ENCODE data around the gene GPR4. TPM values are rescaled to one million over a fixed set of nuclear protein-coding genes. Genes with fewer than 3 reads are reported as not detected.

GPR4 gene
- total RNA-seq, 4 donors from 2014 or later = 0.27 to 1.4 (median 0.43) TPM

DNA sequence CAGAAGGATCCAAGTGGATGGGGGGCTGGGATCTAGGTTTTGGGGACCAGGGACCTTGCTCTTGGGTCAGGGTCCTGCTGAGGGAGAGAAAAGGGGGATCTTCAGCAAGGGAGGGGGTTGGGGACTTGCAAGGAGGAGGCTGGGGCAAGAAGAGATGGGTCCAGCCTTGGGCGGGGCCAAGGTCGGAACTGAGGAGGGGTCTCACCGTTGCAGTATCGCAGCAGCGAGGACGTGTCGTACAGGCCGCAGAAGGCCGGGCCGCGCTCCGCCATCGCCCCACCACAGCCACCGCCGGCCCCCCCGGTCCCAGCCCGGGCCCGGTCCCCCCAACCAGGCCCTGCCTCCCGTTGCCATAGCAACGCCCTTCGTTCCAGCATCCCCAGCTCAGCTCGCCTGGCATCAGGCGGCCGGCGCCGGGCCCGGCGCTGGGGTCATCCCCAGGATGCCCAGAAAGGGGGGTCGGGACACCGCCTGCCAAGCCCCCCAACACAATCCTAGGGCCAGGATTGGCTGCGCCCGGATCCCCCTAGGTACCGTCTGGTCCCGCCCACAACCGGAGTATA is 43.1 kb upstream of the GPR4 start:
- intact Hi-C loops (cut with DNase I; ENCODE audit: low total_unique reads) = no loop called here
- H3K27ac ChIP-seq = no peak overlapping the region
- H3K4me3 ChIP-seq = peak overlapping the region in 3 of 4 donors; percentile 20 to 39 (median 24)

DNA sequence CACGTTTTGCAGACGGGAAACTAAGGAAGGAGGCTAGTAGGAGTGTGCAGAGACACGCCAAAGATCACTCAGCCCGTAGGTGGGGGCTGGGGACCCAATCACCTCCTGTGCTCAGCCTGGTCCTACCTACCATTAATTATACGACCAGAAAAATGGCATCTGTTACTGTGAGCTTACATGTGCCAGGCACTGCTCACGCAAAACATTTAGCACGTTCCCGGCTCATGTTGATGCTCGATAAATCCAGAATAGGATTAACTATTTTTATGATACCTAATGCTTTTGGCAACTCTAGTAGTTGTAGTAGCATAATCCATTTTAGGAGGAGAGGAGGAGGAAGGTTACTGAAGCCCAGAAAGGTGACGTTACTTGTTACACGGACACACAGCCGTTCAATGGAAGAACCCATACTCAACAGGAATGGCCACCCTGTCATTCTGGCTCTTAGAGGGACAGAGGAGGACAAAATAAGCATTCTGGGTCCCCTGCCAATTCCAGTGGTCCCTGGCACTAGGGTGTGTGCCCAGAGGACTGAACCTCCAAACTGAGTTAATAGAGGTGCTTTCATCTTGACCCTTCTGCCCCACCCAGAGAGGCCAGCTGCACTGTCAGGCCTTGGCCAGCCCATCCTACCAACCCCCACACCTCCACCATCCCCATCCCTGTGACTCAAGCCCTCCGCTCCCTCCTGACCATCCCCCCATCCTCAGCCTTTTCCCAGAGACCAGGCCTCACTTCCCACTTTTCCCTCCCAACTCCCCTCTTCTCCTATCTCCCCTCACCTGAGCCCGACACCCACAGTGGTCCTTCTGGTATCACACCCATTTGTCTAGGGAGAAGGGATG is 42.1 kb upstream of the GPR4 start:
- intact Hi-C loops (cut with DNase I; ENCODE audit: low total_unique reads) (loop anchor here (2.0 kb wide), 1 partner anchor 37 kb away; no protein-coding TSS in a partner anchor), in situ Hi-C loops (cut with MboI; ENCODE audit: low pct_ligation_motif_present in 1 of 4, low pct_unique_long_range_greater_than_20kb in 1 of 4, low sequenced_read_pairs in 3 of 4) (no loop called here)
- peaks cover 0 to 49% (median 46%) of the 10 kb centered on the region in 4 donors for H3K4me1 ChIP-seq
- H3K27ac ChIP-seq = no peak overlapping the region
- no peak for DNase-seq
- no peaks in the 10 kb centered on the region for H3K9me3 ChIP-seq
- H3K36me3 ChIP-seq = no peaks in the 10 kb centered on the region
- no peak for TF ChIP-seq POLR2A (IDR thresholded peaks at IDR 0.05)
- TF ChIP-seq, protein P1, sequence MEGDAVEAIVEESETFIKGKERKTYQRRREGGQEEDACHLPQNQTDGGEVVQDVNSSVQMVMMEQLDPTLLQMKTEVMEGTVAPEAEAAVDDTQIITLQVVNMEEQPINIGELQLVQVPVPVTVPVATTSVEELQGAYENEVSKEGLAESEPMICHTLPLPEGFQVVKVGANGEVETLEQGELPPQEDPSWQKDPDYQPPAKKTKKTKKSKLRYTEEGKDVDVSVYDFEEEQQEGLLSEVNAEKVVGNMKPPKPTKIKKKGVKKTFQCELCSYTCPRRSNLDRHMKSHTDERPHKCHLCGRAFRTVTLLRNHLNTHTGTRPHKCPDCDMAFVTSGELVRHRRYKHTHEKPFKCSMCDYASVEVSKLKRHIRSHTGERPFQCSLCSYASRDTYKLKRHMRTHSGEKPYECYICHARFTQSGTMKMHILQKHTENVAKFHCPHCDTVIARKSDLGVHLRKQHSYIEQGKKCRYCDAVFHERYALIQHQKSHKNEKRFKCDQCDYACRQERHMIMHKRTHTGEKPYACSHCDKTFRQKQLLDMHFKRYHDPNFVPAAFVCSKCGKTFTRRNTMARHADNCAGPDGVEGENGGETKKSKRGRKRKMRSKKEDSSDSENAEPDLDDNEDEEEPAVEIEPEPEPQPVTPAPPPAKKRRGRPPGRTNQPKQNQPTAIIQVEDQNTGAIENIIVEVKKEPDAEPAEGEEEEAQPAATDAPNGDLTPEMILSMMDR (IDR thresholded peaks at IDR 0.05) = no peak
- no peak for TF ChIP-seq EP300 (IDR thresholded peaks at IDR 0.05; ENCODE audit: low read depth)
- TF ChIP-seq POLR2AphosphoS5 (IDR thresholded peaks at IDR 0.05) = no peak
- 44 to 51% methylated on average over 7 to 14 of the region's 14 CpGs for WGBS, 2 donors (ENCODE audit: low coverage in 1 of 2)
- H3K27me3 ChIP-seq = peaks cover 38% of the 10 kb centered on the region
- no peak overlapping the region for H3K4me3 ChIP-seq

More for the DNA sequence above, 43.1 kb upstream of the GPR4 start:
- in situ Hi-C loops (cut with MboI; ENCODE audit: low pct_ligation_motif_present in 1 of 4, low pct_unique_long_range_greater_than_20kb in 1 of 4, low sequenced_read_pairs in 3 of 4) = no loop called here
- Histone ChIP-seq H3K4me1 (peaks cover 0 to 45% (median 41%) of the 10 kb centered on the region in 4 donors), H3K9me3 (no peaks in the 10 kb centered on the region), H3K36me3 (no peaks in the 10 kb centered on the region), H3K27me3 (peaks cover 38% of the 10 kb centered on the region)
- no peak for TF ChIP-seq POLR2A (IDR thresholded peaks at IDR 0.05)
- TF ChIP-seq EP300 (IDR thresholded peaks at IDR 0.05; ENCODE audit: low read depth) = no peak
- TF ChIP-seq, protein P1 (IDR thresholded peaks at IDR 0.05) = no peak
- no peak for TF ChIP-seq POLR2AphosphoS5 (IDR thresholded peaks at IDR 0.05)
- 22% methylated on average over 22 of the region's 35 CpGs; no CpG with 5 or more reads in 1 of the 2 donors for WGBS, 2 donors (ENCODE audit: low coverage in 1 of 2)
- no peak for DNase-seq

DNA sequence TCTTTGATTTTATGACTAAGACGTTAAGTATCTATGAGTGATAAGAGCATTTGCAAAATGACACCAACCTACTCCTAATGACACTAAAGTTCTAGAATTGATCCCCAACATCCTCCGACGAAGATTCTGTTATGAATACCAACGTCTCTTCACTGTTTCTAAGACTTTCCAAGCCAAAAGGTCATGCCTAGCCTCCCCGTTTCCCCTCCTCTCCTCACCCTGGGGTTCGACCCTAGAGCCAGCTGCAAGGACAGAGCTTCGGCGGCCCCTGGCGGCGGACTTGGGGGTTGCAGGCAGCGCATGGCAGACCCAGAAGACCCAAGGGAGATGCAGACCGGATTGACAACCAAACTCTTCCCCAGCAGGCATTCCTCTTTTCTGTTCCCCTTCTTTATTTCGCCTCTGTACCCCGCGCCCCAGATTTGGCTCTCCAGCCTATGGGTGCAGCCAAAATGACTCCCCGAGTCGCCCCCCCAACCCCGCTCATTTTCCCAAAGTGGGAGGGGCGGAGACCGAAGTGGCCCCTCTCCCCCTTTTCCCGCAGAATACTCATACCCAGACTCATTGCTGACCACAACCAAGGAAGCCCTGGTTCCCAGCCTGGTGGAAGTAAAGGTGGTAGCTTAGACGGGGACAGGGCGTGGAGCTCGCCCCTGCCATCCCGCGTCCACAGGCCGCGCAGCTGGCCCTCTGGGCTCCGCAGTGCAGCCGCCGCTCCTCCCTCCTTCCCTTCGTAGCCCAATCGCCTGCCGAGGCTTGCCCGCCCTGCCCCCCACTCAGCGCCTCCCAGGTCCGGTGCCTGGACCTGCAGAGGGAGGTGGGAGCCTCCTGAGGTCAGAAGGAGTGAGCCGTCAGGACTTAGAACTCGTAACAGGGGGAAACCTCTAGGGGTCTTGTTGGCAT is 41.3 kb upstream of the GPR4 start:
- Histone ChIP-seq H3K36me3 (no peaks in the 10 kb centered on the region), H3K27ac (peak overlapping the region; percentile 83 to 90 (median 86)), H3K4me1 (peaks cover 3 to 54% (median 51%) of the 10 kb centered on the region in 4 donors), H3K27me3 (peaks cover 38% of the 10 kb centered on the region), H3K4me3 (no peak overlapping the region), H3K9me3 (no peaks in the 10 kb centered on the region)
- intact Hi-C loops (cut with DNase I; ENCODE audit: low total_unique reads) = loop anchor here (2.0 kb wide), 1 partner anchor 36 kb away; no protein-coding TSS in a partner anchor
- WGBS, 2 donors (ENCODE audit: low coverage in 1 of 2) = 6 to 7% methylated on average over 13 to 37 of the region's 39 CpGs
- in situ Hi-C loops (cut with MboI; ENCODE audit: low pct_ligation_motif_present in 1 of 4, low pct_unique_long_range_greater_than_20kb in 1 of 4, low sequenced_read_pairs in 3 of 4) = no loop called here
- peak; percentile 92 for DNase-seq
- TF ChIP-seq POLR2AphosphoS5 (IDR thresholded peaks at IDR 0.05) (no peak), EP300 (IDR thresholded peaks at IDR 0.05; ENCODE audit: low read depth) (no peak)
- TF ChIP-seq, protein P1 (IDR thresholded peaks at IDR 0.05) = peak; percentile 98 to 100 (median 98)
